Caco-2 (cell line): ENCODE measurements around the gene CUEDC2. TPM values are rescaled to one million over a fixed set of nuclear protein-coding genes. Genes with fewer than 3 reads are reported as not detected.

Source experiments
- BruUV-seq: library from RNA; stranded (reverse); fragments of 400-500 nt; replicated peaks from 2 replicates; lab custom pipeline; 2021; lab: Mats Ljungman, UMichigan
- CTCF ChIA-PET: fragments of 300-600 bp; sonication (Branson Sonifier 250); formaldehyde crosslinking; loops from one replicate; lab custom pipeline; 2022; ENCODE audit warnings: antibody characterized with exemption; lab: Charles Lee
- POLR2A ChIA-PET: fragments of 300-600 bp; sonication (Branson Sonifier 250); formaldehyde crosslinking; loops from one replicate; lab custom pipeline; 2022; ENCODE audit warnings: antibody characterized with exemption; lab: Charles Lee
- DNase-seq, 2 experiments: peaks; one replicate each; pipeline versions ENCODE4 v3.0.0 to v3.0.0-alpha.2; 2020 to 2022
- H3K27me3 ChIP-seq: replicated peaks from 2 replicates; pipeline ENCODE4 v1.6.0; 2011; ENCODE audit warnings: low read length; ENCODE audit not compliant: control insufficient read depth, insufficient read depth
- H3K36me3 ChIP-seq: 2 replicates; pipeline ENCODE4 v1.5.1; 2011; ENCODE audit warnings: low read length; ENCODE audit not compliant: control insufficient read depth, insufficient read depth
- H3K4me1 ChIP-seq: fragments of 250-450 bp; sonication (Bioruptor Pico); 2 replicates; pipeline ENCODE4 v1.5.1; 2020; ENCODE audit warnings: mild to moderate bottlenecking
- H3K4me3 ChIP-seq: 2 replicates; pipeline ENCODE4 v1.5.1; 2011; ENCODE audit warnings: low read depth, mild to moderate bottlenecking, control low read depth, low read length
- H3K9me3 ChIP-seq: fragments of 250-450 bp; sonication (Bioruptor Pico); 2 replicates; pipeline ENCODE4 v1.5.1; 2020; ENCODE audit warnings: mild to moderate bottlenecking, moderate library complexity
- H3K27ac Mint-ChIP-seq: one replicate; pipeline ENCODE4 v1.8.0; 2022; ENCODE audit warnings: mixed read lengths; ENCODE audit not compliant: unreplicated experiment
- H3K27me3 Mint-ChIP-seq: one replicate; pipeline ENCODE4 v1.8.0; 2022; ENCODE audit warnings: mixed read lengths; ENCODE audit not compliant: insufficient read depth, unreplicated experiment
- H3K36me3 Mint-ChIP-seq: one replicate; pipeline ENCODE4 v1.8.0; 2022; ENCODE audit warnings: mild to moderate bottlenecking, mixed read lengths; ENCODE audit not compliant: insufficient read depth, unreplicated experiment
- H3K4me1 Mint-ChIP-seq: one replicate; pipeline ENCODE4 v1.8.0; 2022; ENCODE audit warnings: low read depth, mixed read lengths; ENCODE audit not compliant: unreplicated experiment
- H3K4me3 Mint-ChIP-seq: one replicate; pipeline ENCODE4 v1.8.0; 2022; ENCODE audit warnings: mild to moderate bottlenecking, moderate library complexity, mixed read lengths; ENCODE audit not compliant: unreplicated experiment
- H3K9me3 Mint-ChIP-seq: one replicate; pipeline ENCODE4 v1.8.0; 2022; ENCODE audit warnings: mixed read lengths; ENCODE audit not compliant: unreplicated experiment
- intact Hi-C: fragments of 100-400 bp; cut with micrococcal nuclease; formaldehyde crosslinking; loops from one replicate; pipeline ENCODE4 v1.10.0; 2022; ENCODE audit not compliant: unreplicated experiment
- total RNA-seq: library from RNA; stranded (reverse); gene quantifications from 2 replicates; pipeline ENCODE4 v1.2.3, GENCODE V29; 2022
- TF ChIP-seq, protein P1 (sequence below), 2 experiments: fragments of 200-600 bp in 1 of 2; IDR thresholded peaks; 1 replicate in 1 of 2; 2 replicates in 1 of 2; pipeline versions ENCODE4 v1.5.1 to v1.8.0; 2011 to 2022; ENCODE audit warnings: antibody characterized with exemption in 1 of 2, control low read depth in 1 of 2, inconsistent platforms in 1 of 2, low read depth in 1 of 2, low read length in 1 of 2, mild to moderate bottlenecking in 1 of 2, moderate library complexity in 1 of 2; ENCODE audit not compliant: insufficient read depth in 1 of 2, severe bottlenecking in 1 of 2, unreplicated experiment in 1 of 2

The CUEDC2 gene
- total RNA-seq, 1 experiment from 2014 or later, result 32.1 TPM

DNA sequence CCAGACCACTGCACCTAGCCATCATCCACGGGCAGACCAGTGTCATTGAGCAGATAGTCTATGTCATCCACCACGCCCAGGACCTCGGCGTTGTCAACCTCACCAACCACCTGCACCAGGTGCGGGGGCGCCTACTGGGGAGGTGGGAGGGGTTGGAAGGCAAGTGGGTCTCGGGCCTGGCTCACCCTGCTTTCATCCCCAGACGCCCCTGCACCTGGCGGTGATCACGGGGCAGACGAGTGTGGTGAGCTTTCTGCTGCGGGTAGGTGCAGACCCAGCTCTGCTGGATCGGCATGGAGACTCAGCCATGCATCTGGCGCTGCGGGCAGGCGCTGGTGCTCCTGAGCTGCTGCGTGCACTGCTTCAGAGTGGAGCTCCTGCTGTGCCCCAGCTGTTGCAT is 32.3 kb downstream of the CUEDC2 start:
- H3K27ac Mint-ChIP-seq, result no peak overlapping the region
- ChIA-PET POLR2A (no interaction called here), CTCF (interaction anchor here (0.6 to 2.6 kb wide), 9 partner anchors 20 to 231 kb away, joined by 3 to 21 read pairs (median 5); partner anchors contain the start of genes C10orf95 and FBXL15)
- intact Hi-C loops, result no loop called here
- H3K27me3 Mint-ChIP-seq, result no peaks in the 10 kb centered on the region
- H3K4me3 ChIP-seq, result no peak overlapping the region
- no peaks in the 10 kb centered on the region for H3K9me3 ChIP-seq
- no peaks in the 10 kb centered on the region for H3K36me3 ChIP-seq
- TF ChIP-seq, protein P1, sequence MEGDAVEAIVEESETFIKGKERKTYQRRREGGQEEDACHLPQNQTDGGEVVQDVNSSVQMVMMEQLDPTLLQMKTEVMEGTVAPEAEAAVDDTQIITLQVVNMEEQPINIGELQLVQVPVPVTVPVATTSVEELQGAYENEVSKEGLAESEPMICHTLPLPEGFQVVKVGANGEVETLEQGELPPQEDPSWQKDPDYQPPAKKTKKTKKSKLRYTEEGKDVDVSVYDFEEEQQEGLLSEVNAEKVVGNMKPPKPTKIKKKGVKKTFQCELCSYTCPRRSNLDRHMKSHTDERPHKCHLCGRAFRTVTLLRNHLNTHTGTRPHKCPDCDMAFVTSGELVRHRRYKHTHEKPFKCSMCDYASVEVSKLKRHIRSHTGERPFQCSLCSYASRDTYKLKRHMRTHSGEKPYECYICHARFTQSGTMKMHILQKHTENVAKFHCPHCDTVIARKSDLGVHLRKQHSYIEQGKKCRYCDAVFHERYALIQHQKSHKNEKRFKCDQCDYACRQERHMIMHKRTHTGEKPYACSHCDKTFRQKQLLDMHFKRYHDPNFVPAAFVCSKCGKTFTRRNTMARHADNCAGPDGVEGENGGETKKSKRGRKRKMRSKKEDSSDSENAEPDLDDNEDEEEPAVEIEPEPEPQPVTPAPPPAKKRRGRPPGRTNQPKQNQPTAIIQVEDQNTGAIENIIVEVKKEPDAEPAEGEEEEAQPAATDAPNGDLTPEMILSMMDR (IDR thresholded peaks at IDR 0.05; ENCODE audit: insufficient read depth in 1 of 2, low read depth in 1 of 2, low read length in 1 of 2, severe bottlenecking in 1 of 2, unreplicated experiment in 1 of 2), result no peak
- DNase-seq, result no peak
- peaks cover 35% of the 10 kb centered on the region for H3K4me1 ChIP-seq
- H3K4me1 Mint-ChIP-seq, result peaks cover 24% of the 10 kb centered on the region
- H3K36me3 Mint-ChIP-seq, result peaks cover 29% of the 10 kb centered on the region
- H3K27me3 ChIP-seq, result no peaks in the 10 kb centered on the region
- no peak overlapping the region for H3K4me3 Mint-ChIP-seq
- H3K9me3 Mint-ChIP-seq, result no peaks in the 10 kb centered on the region
- BruUV-seq, result no TSS peak

DNA sequence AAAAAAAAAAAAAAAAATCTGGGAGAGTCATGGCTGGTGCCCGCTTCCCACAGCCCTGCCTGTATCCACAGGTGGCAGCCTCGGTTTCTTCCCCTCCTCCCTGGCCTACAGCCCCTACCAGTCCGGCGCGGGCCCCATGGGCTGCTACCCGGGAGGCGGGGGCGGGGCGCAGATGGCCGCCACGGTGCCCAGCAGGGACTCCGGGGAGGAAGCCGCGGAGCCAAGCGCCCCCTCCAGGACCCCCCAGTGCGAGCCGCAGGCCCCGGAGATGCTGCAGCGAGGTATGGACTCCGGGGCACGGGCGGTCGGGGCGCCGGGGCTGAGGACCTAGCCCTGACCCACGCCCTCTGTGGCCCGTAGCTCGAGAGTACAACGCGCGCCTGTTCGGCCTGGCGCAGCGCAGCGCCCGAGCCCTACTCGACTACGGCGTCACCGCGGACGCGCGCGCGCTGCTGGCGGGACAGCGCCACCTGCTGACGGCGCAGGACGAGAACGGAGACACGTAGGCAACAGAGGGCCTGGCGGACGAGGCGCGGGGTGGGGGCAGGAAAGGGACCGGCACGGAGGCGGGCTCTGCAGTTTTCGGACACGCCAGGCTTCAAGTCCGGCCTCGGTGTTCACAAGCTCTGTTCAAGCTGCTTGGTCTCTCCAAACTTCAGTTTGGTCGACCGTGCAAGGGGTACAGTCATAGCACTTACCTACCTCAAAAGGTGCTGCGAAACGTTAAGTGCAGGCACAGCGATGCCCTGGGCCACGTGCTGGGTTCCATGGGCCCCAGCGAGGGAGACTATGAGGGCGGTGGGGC is 33.0 kb downstream of the CUEDC2 start:
- Histone ChIP-seq H3K36me3 (no peaks in the 10 kb centered on the region), H3K4me1 (peaks cover 35% of the 10 kb centered on the region), H3K4me3 (peak overlapping the region; percentile 53), H3K9me3 (no peaks in the 10 kb centered on the region), H3K27me3 (no peaks in the 10 kb centered on the region)
- Mint-ChIP-seq H3K4me3 (peak overlapping the region; percentile 64), H3K27ac (peak overlapping the region; percentile 29), H3K27me3 (no peaks in the 10 kb centered on the region), H3K9me3 (no peaks in the 10 kb centered on the region), H3K36me3 (peaks cover 30% of the 10 kb centered on the region), H3K4me1 (peaks cover 24% of the 10 kb centered on the region)
- peak; percentile 76 to 91 for DNase-seq
- intact Hi-C loops, result no loop called here
- TF ChIP-seq, protein P1 (IDR thresholded peaks at IDR 0.05; ENCODE audit: insufficient read depth in 1 of 2, low read depth in 1 of 2, low read length in 1 of 2, severe bottlenecking in 1 of 2, unreplicated experiment in 1 of 2), result peak; percentile 75 to 93
- ChIA-PET POLR2A (interaction anchor here (0.7 kb wide), 2 partner anchors 14 to 140 kb away, joined by 3 read pairs; no protein-coding TSS in a partner anchor), CTCF (interaction anchor here (0.6 to 2.6 kb wide), 15 partner anchors 9 to 230 kb away, joined by 3 to 21 read pairs (median 3); partner anchors contain the start of genes C10orf95, ELOVL3 and FBXL15)
- BruUV-seq, result no TSS peak

DNA sequence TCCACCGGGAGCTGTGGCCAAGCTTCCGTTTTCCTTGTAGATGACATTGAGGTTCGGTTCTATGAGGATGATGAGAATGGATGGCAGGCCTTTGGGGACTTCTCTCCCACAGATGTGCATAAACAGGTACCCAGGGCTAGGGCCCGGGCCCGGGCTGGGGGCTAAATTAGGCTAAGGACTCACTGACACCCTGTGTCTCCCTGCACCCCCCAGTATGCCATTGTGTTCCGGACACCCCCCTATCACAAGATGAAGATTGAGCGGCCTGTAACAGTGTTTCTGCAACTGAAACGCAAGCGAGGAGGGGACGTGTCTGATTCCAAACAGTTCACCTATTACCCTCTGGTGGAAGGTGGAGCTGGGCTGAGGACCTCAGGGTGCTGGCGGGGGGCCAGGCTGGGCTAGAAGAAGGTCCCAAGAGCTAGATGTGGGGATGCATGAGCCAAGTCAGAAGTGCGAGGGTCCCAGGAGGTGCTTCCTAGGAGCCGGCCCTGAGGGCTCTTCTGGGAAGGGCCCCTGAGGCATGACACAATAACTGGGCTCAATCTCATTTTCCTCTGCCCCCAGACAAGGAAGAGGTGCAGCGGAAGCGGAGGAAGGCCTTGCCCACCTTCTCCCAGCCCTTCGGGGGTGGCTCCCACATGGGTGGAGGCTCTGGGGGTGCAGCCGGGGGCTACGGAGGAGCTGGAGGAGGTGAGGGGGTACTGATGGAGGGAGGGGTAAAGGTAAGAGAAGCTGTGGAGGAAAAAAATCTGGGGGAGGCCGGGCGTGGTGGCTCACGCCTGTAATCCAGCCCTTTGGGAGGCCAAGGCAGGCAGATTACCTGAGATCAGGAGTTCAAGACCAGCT is 34.0 kb downstream of the CUEDC2 start:
- Mint-ChIP-seq H3K9me3 (no peaks in the 10 kb centered on the region), H3K27ac (peak overlapping the region; percentile 32), H3K27me3 (no peaks in the 10 kb centered on the region), H3K4me3 (peak overlapping the region; percentile 64), H3K4me1 (peaks cover 24% of the 10 kb centered on the region), H3K36me3 (peaks cover 29% of the 10 kb centered on the region)
- no peaks in the 10 kb centered on the region for H3K9me3 ChIP-seq
- no peak overlapping the region for H3K4me3 ChIP-seq
- ChIA-PET CTCF (interaction anchor here (0.6 to 2.6 kb wide), 6 partner anchors 22 to 617 kb away, joined by 3 to 21 read pairs (median 4); partner anchors contain the start of genes ELOVL3 and FBXL15), POLR2A (interaction anchor here (0.6 to 0.7 kb wide), 3 partner anchors 13 to 582 kb away, joined by 3 read pairs; no protein-coding TSS in a partner anchor)
- TF ChIP-seq, protein P1 (IDR thresholded peaks at IDR 0.05; ENCODE audit: insufficient read depth in 1 of 2, low read depth in 1 of 2, low read length in 1 of 2, severe bottlenecking in 1 of 2, unreplicated experiment in 1 of 2), result no peak
- H3K36me3 ChIP-seq, result no peaks in the 10 kb centered on the region
- intact Hi-C loops, result no loop called here
- no peak for DNase-seq
- peaks cover 35% of the 10 kb centered on the region for H3K4me1 ChIP-seq
- BruUV-seq, result no TSS peak
- H3K27me3 ChIP-seq, result no peaks in the 10 kb centered on the region
